NCI-H446 (cell line): ENCODE measurements around the gene MEIS2.
A peak's percentile ranks its signal among the peaks of the same experiment; 100 is the strongest.

ENCODE experiments used
- DNase-seq, 2 experiments: peaks; one replicate each; lab custom pipeline; 2025; lab: John Stamatoyannopoulos, UW

MEIS2 gene

DNA sequence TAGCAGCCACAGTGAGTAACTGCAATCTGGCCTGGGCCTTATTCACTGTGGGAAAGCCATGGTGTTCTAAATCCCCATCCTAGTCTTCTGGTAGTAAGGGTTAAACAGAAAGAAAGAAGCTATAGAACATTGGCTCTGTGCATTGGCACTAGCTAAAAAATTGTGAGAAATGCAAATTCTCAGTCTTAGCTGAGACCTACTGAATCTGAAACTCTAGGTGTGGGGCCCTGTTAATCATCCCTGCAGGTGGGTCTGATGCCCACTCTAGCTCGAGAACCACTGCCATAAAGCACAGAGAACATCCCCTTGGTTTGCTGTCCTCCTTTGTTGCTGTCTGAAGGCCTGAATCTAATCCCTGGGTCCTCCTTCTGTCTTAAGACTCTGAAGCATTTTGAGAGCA is 59.3 kb downstream of the MEIS2 start:
- DNase-seq, result no peak

DNA sequence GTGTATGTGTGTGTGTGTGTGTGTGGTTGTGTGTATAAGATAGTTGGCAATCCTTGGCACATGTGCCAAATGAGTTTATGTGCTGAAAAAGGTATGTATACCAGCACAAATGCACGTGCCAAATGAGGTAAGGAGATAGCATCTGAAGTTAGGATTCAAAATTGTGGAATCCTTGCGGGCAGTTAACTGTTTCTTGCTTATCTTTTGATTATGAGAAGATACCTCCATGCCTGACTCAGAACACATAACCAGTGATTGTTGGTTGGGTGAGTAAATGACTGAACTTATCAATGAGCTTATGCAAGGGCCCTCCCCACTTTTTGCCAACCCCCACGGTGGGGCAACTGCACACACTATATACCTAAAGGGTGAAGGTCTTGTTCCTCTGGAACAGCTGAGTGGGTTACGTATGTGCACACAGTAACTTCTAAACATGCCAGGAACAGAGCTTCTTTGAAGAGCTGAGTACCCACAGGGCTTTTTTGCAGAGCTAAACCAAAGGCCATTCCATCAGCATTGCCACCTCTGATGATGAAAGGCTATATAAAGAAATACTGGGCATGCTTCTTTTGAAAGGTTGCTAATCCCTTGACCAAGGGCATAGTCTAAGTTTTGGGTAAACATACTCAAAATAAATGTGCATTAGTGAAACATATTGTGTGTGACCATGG is 60.1 kb downstream of the MEIS2 start:
- no peak for DNase-seq

DNA sequence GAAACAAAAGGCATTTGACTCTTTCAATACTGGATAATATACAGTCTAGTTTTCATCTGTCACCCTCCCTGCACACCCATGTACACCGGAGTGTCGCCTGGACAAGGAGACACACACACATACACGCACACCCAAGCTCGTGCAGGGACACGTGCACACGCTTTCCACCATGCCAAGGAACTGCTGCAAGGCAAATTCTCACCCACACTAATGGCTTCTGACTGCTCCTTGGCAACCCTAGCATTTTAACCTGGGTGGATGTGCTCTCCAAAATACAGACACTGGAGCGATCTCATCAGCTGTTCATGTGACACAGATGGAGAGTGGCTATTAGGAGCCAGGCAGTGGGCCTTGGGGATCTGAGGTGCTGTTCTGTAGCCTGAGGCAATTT is 61.6 kb downstream of the MEIS2 start:
- peak in 1 of 2 experiments; percentile 12 for DNase-seq

DNA sequence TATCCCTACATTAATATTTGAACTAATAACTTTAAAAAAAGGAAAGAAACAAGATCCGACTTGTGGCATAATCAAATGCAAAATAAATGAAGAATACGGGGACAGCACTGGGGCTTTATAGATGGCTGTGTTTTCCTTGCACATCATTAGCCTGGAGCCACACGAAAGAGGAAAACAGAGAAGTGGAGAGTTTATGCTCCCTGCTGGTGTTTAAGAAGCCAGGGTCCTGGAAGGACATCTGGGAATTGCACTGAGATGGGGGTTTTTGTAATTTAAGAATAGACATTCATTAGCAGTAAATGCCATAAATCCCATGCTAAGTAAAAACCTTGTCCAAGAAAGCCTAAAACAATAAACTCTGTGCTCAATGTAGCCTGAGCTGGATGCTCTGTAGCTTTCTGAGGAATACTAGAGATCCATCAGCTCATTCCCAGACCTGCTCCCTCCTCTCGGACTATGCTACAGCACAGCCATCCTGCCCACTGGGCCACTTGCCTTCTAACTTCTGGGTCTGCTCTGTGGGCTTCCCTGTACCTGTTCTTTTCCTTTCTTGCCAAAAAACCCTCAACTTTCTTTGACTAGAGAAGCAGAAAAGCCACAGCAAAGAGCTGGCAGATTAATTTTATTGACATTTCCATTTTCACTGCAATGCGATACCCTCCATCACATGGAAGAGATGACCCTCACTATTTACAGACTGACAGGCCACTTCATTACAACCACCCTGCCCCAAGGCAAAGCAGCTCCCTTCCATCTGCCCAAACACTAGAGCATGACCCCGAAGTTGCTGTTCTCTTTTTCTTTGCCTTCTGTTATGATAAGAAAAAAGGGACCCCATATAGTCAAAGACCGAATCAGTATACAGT is 62.3 kb downstream of the MEIS2 start:
- DNase-seq, result no peak

DNA sequence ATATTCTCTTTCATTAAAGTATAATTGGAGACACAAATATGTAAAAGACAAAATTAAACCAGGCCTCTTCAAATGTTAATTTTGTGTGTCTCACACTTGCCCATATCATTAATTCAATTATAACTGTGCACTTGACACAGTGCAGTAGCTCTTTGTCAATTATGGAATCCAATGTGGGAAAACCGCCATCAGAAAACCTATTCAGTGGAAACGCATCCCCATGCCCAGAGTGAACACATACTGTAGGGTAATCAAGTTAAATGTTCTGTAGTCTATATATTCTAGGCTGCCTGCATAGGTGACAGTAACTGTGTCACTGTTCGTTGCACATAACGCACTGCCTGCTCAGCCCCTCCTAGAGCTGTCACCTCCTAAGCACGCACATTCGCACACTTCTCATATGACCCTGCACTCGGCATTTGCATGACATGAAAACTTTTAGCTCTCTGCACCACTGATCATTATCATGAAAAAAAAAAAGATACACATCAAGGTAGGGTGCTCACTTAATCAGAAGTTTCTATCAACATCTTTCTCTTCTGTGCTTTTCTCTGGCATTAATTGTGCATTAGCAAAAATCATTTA is 63.2 kb downstream of the MEIS2 start:
- no peak for DNase-seq

DNA sequence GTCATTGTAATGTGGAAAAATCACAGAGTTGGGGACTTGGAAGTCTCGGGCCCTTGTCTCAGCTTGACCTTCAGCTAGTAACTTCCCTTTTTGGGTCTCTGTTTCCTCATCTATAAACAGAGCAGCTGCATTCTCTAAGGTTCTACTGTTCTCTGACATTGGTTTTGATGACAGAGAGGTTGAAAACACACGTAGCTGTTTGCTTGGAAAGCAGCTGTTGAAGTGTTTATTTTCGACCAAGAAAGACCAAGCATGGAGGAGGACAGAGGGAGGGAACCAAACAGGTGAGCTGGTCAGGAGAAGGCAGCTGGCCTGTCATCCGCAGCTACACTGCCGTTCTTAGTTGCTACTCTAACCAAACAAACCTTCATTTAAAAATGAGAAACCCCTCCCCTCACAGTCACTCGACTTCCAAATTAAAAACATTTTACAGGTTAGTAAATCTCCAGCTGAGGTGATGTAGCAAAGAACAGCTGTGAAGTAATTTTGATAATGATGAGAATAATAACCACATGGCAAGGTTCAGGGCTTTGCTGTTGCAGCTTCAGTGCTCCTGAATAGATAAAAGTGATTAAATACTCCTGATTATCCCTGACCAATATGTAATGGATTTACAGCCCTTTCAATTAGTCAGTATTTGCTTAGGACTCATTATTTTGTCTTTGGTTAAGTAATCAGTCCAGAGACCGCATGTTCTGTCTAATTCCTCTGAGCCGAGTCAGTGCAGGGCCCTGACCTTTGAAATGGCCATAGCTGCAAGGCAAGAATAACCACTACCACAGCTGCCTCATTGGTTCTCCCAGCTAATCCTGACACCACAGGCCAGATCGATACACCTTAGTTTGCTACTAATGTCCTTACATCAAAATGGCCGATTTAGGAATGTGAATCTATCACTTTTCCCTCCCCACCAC is 65.3 kb downstream of the MEIS2 start:
- DNase-seq, result no peak

DNA sequence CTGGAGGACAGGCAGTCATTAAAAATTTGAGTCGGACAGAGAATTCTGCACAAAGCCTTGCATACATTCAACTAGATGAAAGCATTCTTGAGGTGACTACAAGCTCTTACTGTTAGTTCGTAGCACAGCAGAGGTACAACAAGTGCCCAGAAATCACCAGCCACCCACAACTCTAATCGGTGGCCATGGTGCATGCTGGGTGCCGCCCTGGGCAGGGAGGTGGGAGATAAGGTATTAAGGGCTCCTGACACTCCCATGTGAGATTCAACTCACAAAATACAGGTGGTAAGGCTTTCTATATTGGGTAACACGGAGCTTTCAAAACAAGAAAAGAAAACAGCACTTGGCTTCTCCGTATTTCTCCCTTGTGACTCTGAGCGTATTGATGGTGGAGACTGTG is 66.0 kb downstream of the MEIS2 start:
- DNase-seq, result no peak

DNA sequence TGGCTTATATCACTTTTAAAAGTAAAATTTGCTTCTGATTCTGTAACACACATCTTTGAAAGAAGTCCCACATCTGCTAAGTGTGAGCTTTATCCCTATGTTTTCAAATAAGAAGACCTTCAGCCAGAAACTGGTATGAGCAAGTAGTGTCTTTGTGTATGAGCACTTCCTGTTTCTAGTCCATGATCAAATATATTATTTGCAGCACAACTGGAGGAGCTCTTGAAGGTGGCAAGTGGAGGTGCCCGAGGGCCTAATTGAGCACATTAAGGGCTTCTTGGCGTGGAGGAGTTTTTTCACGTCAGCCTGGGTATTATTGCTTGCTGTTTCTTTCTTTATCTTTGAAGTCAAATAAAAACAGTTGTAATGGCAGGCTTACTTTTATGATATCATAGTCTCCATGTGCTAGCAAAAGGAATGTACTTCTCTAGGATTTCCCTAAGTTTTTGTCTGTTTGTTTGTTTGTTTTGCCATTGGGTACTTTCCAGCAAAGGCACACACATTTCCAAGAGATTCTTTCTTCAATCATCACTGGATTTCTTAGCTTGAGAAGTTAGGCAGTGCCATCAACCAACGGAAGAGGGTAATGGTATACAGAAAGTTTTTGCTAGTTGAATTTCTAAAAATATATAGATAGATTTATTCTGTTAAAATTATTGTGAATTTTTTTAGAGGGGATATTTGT is 68.1 kb downstream of the MEIS2 start:
- DNase-seq, result no peak

DNA sequence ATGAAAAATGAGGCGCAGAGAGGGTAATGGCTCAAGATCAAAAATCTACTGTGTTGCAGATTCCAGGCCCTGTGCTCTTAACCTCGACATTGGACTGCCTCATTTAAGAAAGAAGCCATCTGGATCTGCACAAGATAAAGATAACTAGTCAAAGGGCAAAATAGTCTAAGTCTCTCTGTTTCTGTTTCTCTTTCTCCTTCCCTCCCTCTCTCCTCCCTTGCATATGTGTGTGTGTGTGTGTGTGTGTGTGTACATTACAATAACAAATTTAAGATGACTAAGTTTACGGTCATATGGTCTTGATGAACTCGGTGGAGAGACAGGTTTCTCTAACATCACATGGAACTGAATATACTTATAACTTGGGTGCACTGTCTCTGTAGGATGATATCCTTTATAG is 69.2 kb downstream of the MEIS2 start:
- no peak for DNase-seq

DNA sequence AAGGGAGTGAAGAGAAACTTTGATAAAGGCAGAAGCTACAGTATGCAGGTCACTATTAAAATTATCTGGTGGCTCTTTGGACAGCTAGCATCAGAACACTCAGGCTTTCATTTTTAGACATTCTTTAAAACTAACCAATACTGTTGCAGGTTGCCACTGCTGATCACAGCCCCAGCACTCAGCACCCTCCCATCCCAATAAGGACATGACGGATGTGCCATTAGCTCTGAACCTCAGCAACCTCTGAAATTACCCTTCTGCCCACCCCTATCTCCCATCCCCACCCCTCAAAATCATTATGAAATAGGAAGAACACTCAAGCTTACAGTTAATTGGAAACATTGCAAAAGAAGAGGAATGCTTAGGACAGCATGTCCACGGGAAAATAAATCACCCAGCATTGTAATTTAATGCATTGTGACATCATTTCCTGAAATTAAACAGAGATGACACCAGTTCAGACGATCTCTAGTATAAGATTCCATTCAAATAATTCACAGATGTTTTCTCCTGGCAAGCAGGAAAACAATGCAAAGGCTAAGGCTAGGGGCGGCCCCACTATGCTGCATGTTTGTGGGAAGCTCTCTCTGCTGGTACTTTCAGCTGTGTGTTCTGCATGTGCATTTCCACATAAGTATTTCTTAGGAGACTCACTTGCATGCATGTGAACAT is 71.6 kb downstream of the MEIS2 start:
- no peak for DNase-seq

DNA sequence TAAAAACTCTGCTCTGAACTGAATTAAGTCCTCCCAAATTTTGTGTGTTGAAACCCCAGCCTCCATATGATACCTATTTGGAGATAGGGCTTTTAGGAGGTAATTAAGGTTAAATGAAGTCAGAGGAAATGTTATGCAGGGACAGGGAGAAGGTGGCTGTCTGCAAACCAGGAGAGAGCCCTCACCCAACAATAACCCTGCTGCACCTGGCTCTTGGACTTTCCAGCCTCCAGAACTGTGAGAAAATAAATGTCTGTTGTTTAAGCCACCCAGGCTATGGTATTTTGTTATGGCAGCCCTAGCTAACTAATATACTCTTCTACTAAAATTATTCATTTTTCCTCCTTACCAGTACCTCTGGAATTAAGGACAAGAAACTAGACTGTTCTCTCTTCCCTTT is 79.5 kb downstream of the MEIS2 start:
- DNase-seq, result no peak

DNA sequence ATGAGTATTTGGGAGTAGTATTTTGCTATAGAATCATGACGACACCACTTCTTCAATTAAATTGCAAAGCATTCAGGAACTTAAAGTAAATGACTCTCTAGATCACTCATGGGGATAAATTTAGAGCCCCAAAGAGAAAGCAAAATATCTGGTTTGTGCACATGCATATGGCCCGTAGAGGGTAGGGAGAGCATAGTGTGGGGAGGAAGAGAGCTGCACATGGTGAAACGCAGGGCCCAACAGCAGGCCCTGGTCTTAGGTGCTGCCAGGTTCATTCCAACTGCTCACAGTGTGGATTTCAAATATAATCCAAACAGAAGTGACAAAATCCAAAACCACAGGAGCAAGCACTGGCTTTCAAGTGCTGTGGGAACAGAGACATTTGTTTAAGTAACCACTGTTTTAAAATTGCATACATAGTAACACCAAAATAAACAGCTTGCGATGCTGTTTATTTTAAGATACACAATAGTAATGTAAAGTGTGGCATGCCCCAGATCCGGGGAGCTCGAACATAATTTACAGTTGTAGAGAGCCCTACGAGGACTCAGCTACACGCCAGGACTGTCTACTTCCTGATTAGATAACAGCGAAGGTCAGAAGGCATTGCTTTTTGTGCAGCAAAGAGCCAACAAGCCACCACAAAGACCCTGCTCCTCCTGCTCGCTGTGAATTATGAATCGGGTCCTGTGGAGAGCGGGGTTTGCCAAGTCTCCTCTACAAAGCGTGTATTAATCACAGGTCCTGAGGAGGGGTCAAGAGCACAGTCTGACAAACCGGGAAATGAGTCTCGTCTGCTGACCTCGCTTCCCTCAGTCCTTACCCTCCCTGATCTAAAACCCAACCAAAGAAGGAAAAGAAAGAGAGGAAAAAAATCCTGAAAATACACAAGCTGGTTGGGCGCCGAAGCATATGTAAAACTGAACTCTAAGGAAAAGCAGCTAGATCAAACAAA is 80.6 kb downstream of the MEIS2 start:
- DNase-seq, result no peak

DNA sequence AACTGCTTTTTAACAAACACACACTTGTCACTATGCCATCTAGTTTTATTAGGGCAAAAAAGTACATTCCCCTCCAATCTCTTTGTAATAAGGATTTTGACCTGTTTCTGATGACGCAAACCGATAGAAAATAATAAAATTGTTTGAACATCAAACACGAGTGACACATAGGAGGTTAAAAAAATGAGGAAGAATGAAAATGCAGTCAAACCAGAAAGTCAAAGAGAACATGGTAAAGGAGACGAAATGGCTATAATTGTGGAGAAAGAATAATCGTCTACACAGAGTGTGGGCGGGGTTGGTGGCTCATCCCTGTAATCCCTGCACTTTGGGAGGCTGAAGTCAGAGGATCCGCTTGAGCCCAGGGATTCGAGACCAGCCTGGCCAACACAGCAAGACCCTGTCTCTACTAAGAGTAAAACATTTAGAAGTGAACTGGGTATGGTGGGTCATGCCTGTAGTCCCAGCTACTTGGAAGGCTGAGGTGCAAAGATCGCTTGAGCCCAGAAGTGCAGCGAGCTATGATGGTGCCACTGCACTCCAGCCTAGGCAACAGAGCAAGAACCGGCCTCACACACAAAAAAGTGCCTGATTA is 83.2 kb downstream of the MEIS2 start:
- no peak for DNase-seq

DNA sequence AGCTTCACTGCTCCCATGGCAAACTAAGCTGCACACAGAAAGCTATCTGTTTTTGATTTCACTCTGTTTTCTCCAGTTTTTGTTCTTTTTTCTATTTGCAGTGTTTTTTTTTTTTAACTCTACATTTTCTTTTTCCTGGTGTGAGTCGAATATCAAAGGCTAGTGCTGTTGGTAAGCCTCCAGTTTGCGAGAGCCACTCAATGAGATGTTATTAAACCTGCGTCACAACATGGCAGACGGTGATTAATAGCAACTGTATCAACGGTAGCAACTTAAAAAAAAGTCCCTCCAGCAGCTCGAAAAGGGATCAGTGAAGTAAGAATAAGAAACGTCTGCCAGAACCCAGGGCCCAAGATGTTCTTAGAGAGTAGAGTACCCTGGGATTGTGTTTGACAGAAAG is 84.1 kb downstream of the MEIS2 start:
- peak; percentile 11 to 22 for DNase-seq

DNA sequence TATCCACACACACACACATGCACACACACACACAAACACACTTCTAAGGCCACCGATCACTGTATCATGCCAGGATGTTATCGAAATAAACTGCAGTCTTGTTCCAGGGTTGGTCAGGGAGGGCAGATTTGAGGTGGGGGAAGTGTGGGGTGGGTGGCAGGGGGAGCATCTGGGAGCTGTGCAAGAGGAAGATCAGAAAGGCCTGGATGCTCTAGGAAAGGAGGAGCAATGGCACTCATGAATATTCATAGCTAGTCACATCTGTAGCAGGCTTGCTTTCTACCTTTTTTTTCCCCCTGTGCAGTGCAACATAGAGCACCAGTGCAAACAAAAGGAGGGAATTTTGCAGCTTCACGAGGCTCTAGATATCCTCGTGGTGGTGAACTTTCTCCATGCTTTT is 84.9 kb downstream of the MEIS2 start:
- no peak for DNase-seq

DNA sequence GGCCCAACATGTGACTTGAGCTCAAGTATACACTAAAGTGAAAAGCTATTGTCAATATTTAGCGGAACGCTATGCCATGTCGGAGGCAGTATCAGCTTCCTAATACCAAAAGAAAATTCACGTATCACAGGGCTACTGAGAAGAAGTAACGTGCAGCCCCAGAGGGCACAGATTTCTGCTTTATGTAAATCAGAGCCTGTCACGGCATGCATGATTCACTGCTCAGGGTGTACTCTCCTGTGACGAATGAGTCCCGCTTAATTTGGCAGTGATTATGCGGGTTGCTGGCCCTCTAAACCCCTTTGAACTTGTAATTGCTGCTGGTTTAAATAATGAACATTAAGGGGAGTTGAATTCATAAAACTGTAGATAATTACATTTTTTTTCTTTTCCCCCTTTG is 85.3 kb downstream of the MEIS2 start:
- peak; percentile 0 to 2 for DNase-seq

DNA sequence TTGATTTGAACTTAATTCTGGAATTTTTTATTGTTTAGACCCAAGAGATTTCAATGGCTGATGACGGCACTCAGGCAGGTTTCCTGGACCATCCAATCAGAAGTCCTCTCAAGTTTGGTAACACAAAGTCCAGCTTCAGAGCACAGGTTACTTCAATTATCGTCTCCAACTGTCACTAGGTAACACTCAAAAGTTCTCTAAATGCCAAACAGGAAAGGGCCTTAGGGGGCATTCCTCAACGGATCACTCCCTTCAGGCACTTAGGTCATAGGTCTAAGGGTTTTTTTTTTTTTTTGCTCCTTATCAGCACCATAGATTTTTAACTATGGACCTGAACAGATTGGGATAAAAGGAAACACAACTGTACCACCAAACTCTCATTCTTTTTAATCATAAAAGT is 85.8 kb downstream of the MEIS2 start:
- no peak for DNase-seq

DNA sequence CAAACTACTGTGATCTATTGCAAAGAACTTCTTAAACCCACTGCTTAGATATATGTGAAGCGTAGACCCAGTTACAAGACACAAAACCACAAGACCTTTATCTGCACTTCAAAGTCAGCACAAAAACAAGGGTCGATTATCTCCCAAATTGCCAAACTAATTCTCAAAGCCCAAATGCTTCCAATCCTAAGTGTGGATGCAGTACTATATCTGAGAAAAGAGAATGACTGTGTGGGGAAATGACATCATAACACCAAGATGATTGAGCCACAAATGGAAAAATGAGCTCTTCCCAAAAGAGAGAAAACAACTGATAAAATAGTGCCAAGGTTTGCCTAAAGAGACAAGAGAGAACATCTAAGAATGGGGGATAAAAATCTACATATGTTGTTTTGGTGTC is 86.2 kb downstream of the MEIS2 start:
- DNase-seq, result no peak

DNA sequence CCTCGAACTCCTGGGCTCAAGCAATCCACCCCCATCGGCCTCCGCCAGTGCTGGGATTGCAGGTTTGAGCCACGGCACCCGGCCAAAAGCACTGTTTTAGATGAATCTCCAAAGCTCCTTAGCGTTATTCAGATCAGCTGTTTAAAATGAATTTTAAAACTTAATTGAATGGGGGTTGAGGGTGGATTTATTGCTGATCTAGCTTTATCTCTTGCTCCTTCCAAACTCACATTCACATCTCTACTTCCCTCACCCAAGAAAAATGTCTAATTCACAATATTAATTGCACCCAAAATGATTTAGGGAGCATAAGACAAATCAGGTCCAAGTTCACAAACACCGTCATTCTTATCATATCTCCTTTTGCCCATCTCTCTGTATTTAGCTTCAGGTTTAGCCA is 89.8 kb downstream of the MEIS2 start:
- no peak for DNase-seq
